HG03196 (cell line): Measurements from ENCODE around the gene IL19.
"Not testable (repeated sequence)": the region's sequence is repeated elsewhere in the genome, so short reads cannot be mapped to it uniquely, and the experiment has no call there.

Experiments
- ATAC-seq: cut with Tn5 transposase; IDR thresholded peaks from one replicate; pipeline ENCODE4 v1.9.1; 2021; ENCODE audit not compliant: unreplicated experiment

Gene IL19

DNA sequence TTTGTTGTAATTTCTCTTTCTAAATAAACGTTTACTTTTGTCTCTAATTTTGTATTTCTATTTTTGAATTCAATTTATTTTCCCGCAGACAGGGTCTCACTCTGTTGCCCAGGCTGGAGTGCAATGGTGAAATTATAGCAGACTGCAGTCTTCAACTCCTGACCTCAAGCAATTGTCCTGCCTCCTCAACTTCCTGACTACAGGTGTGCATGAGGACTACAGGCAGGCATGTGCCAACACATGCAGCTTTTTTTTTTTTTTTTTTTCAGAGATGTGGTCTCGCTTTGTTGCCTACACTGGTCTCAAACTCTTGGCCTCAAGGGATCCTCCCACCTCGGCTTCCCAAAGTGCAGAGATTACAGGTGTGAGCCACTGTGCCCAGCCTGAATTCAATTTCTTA lies 58.2 kb downstream of the IL19 start:
- ATAC-seq, result no peak

DNA sequence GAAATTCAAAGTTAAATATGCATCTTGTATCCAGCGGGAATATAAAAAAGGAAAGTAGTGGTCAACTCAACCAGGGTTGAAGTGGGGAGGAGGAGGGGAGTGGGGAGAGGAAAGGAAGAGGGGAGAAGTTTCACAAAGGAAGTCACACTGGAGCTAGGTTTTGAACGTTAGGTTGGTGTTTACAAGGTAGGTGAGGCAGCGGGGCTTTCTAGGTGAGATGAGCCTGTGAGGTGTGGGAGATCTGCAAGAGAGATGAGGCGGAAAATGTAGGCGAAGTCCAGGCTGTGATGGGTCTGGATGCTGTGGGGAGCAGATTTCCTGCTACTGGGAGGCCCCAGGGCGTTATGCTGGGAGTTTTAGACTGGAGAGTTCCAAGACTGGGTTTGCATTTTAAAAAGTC lies 58.7 kb downstream of the IL19 start:
- no peak for ATAC-seq

DNA sequence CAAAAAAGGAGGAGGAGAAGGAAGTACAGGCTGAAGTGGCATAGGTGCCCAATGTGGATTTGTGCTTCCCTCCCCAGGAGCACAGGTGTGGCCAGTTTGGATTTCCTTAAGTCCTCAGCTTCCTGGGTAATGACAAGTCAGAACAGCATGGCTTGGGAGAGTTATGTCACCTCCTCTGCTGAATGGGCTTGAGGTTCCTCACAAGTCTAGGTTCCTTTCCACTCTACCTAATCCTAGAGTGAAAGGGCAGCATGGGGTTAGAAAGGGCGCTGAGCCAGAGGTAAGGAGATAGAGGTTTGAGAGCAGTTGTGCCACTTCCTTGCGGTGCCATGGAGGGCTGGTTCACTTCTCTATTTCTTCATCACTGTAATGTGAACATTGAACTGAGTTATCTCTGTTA lies 59.3 kb downstream of the IL19 start:
- no peak for ATAC-seq

DNA sequence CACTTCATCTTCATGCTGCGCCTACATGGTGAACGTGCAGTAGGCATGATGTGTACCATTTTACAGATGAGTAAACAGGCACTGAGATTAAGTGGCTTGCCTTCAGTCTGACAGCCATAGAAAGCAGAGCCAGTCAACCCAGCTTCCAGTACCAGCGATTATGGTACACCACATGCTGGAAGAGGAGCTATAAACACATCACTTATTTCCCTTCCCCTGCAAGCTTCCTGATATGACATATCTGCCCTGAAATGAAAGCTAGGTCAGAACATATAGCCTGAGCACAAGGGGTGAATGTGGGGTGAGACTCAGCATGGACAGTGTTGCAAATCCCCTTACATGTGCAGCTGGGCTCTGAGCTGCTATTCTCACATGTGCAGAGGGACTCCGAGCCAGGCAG lies 61.1 kb downstream of the IL19 start:
- ATAC-seq, result no peak

DNA sequence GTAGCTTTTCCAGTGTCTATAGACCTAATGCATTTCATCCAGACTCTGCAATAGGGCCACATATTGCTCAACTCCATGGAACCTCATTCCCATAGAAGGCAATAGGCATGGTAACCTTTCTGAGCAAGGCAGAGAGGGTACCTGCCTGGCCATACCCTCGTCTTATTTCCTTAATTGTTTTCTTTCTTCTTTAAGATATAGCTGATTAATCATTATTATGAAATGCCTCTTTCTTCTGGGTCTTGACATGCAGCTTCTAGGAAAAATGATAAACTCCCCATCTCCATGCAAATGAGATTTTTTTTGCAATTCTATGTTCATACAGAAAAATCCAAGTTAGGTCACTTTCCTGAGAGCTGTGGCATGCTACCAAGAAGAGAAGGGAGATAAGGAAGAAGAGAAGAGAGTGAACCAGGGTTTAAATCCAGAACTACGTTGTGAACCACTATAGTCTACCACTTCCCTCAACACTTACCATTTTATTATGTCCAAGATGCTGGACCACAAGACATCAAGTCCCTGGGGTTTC lies 61.8 kb downstream of the IL19 start:
- ATAC-seq, result no peak

DNA sequence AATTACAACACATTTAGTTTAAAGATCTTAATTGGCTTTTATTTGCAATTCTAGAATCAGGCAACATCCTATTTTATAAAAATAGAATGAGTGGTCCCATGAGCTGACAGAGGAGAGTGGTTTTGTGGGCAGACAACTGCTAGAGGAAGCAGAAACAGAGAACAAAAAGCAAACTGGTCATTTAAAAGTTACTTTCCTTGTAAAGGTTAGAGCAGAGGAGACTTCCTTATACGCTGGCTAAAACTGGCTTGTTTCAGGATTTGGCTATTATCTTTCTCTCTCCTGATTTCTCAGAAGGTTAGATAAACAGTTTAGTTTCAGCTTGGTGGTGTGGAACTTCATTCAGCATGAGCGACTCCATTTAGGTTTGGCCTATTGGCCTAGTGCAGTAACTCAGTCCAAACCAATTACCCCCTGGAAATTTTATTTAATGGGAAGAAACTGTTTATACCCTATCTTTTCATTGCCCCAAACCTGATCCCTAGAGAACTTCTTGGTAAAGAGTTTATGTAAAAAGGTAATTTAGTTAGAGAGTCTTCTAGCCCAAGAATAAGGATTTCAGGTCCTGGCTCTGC lies 62.6 kb downstream of the IL19 start:
- no peak for ATAC-seq

DNA sequence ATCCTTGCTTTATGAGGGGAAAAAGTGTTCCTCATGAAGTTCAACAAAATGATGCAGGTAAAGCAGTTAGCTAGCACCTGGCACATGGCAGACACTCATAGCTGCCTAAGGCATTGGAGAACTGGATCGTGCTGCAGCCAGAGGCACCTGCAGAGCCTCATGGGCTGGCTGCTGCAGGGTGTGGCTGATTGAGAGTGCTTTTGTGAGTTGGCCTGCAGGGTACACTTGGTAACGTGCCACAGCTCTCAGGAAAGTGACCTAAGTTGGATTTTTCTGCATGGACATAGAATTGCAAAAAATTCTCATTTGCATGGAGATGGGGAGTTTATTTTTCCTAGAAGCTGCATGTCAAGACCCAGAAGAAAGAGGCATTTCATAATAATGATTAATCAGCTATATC lies 63.2 kb downstream of the IL19 start:
- ATAC-seq, result no peak

DNA sequence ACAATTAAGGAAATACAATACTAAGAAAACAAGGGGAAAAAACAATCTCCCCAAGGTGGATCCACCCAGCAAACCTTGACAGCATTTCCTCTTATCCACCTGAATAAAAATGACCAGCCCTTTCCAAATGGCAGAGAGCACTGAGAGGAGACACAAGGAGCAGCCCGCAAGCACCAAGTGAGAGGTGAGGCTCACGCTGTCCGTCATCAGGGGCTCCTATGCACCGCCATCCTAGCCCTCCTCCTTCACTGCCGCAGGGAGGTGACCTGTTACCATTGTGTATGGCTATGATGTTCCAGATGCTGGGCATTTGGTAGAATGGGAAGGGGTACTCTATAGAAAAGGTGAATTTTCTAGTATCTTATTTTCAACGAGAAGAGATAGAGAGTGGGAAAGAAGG lies 63.6 kb downstream of the IL19 start:
- no peak for ATAC-seq

DNA sequence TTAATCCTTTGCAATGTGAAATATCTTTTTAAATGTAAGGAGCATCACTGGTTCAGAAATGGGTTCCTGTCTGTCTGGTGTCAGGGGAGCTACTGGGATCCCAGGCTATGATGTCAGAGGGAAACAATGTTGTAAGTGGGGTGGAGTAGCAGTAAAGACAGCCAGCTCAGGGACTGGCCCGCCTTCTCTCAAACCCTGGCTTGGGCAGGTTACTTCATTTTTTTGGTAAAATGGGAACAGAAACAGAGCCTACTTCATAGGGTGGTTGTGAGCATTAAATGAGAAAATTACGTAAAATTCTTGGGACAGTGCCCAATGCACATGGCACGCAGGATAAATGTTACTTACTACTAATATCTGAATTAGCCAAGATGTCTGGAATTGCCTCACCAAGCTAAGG lies 64.1 kb downstream of the IL19 start:
- no peak for ATAC-seq

DNA sequence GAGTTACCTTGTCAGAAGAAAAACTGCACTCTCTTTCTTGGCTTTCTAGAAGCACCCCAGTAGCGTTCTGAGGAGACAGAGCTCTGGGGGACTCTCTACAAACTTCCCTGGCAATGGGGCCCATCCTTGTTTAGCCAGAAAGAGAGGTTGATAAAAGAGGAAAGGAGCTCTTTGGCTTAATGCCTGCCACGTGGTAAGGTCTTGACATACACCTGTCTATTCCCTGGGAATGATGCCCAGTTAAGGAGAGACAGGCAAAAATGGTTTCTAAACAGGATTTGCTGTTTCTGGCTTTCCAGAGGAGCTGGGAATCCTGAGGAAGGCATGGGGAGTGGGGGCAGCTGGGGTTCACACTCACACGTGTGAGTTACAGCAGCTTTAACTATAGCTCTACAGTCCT lies 64.6 kb downstream of the IL19 start:
- ATAC-seq, result no peak

DNA sequence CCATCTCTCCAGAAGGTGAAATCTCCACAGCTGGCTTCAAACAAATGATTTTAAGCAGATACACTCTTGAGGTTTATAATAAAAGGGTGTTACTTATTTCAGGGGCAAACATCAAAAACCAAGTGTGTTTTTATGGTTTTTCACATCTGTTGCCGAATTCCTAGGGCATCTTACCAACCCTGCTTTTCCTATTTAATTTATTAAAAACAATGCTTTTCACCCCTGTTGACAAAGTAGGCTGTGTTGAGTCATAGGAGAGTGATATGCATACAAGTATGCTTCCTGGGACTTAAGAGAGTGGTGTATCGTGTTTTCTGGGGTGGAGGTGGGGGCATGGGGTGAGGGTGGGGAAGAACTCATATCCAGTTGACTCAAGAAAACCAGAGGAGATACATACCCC lies 65.5 kb downstream of the IL19 start:
- no peak for ATAC-seq

DNA sequence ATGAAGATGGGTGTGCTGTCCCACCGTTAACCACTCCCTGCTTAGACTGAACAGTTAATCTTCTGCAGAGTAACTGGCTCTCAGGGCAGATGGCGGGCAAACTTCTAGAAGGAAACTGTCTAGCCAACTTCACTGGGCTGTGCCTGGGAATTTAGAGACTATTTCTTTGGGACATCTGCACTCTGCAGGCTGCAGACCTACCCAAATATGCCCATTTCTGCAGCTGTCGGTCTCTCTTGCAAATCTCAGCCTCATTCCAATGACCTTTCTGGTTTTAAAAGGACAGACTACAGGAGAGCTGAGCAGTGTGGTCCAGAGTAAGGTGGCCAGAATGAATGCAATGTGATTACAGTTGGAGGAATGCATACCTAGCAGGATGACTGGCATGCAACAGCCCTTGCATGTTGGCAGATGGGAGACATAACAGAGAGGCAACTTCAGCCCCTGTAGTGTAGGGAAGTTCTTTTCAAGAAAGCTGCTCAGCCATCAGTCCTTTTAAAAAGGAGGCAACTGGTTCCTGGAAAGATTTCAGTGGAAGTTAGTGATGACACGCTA lies 68.5 kb downstream of the IL19 start:
- no peak for ATAC-seq

DNA sequence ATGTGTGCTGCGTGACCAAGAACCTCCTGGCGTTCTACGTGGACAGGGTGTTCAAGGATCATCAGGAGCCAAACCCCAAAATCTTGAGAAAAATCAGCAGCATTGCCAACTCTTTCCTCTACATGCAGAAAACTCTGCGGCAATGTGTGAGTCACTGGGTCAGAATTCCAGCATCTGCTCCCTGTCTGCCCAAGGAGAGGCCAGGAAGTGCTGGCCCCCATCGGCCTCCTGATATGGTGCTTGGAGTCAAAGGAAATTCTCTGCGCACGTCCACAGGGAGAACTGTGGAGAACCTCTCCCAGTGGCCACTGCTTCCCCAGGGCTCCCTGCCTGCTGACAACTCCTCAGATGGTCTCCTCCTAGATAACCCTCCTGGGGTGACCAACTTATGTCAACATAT lies 69.3 kb downstream of the IL19 start:
- no peak for ATAC-seq

DNA sequence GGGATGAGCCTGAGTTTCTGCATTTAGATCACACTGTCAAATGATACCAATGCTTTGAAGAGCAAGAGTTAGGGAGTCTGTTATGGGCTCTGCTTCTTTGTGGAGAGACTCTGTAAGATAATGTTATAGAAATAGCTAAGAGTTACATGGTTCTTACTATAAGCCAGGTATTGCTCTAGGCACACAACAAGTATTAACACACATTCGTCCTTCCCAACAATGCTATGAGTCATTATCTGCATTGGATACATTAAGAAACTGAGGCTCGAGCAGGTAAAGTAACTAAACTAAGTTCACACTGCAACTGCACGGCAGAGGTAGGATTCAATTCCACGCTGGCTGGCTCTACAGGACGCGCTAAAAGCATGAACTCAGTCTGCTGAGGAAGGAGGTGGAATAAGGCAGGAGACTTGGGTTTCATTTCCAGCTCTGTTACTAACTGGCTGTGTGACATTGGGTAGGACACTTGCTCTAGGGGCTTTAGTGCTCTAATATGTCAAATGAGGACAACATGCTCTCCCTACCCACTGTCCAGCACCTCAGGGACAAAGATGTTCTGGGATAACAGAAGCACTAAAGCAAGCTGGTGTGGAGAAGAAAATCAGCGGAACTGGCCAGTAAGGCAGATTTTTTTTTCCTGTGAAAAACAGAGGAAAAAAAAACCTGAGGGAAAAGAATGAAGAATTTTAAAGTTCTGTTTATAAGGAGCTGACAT lies 71.2 kb downstream of the IL19 start:
- ATAC-seq, result no peak

DNA sequence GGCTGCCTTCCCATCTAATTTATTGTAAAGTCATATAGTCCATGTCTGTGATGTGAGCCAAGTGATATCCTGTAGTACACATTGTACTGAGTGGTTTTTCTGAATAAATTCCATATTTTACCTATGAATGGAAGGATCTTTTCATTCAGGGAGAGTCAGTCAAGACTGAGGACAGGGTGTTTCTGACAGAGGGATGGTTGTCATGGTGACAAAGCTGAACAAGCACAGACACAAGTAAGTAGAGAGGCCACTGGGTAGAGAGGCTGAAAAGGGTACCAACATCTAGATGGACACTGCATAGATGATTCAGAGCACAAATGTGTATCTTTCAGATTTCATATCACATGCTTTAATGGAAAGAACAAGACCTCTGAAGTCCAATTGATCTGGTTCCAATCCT lies 72.3 kb downstream of the IL19 start:
- ATAC-seq, result no peak

DNA sequence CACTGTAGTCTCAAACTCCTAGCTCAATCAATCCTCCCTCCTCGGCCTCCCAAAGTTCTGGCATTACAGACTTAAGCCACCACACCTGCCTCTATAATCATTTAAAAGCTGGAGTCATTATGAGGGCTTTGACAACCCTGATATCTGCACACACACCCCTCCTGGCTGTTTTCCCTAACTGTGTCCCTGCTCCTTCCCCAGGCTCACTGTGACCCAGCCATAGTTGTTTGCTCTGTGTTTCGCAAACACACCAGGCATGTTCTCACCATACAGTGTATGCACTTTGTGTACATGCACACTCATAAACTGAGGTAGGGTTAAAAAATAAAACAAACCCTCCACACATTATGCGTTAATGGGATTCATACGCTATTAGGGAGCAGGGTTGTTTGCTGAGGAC lies 73.1 kb downstream of the IL19 start:
- no peak for ATAC-seq

DNA sequence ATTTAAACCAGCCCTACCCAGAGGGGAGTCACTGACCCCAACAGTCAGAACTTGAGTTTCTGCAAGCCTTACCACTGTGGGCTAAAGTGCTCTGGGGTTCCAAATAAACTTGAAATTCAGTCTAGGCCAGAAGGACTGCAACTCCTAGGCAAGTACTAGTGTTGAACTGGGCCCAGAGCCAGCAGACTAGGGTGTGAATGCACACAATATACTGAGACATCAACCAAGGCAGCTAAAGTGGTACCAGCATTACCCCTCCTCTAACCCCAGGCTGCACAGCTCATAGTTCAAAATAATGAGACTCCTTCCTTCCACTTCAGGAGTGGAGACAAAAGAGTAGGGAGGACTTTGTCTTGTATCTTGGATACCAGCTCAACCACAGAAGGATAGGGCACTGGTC lies 75.9 kb downstream of the IL19 start:
- ATAC-seq, result no peak

DNA sequence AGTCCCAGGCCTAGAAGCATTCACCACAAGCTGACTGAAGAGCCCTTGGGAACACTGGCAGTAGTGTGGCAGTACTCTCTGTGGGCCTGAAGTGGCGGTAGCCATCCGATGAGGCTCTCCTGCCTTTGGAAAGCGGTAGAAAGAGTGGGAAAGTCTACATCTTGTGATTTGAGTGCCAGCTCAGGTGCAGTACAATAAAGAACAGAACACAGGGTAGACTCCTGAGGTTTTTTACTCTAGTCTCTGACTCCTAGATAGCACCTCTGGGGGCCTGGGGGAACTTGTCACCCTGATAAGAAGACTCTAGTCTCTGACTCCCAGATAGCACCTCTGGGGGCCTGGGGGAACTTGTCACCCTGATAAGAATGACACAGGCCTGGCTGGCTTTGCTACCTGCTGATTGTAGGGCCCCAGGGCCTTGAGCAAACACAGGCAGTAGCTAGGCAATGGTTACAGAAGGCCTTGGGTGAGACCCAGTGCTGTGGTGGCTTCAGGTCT lies 76.8 kb downstream of the IL19 start:
- ATAC-seq, result no peak

DNA sequence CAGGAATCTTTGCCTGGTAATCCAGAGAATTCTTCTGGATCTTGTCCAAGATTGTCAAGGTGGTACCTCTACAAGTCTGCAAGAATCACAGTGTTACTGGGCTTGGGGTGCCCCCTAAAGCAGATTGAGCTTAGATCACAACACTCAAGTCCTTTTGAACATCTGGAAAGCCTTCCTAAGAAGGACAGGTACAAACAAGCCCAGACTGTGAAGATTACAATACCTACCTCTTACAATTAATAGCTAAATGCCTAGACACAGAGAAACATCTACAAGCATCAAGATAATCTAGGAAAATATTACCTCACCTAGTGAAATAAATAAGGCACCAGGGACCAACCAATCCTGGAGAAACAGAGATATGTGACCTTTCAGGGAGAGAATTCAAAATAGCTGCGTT lies 77.4 kb downstream of the IL19 start:
- ATAC-seq, result no peak

DNA sequence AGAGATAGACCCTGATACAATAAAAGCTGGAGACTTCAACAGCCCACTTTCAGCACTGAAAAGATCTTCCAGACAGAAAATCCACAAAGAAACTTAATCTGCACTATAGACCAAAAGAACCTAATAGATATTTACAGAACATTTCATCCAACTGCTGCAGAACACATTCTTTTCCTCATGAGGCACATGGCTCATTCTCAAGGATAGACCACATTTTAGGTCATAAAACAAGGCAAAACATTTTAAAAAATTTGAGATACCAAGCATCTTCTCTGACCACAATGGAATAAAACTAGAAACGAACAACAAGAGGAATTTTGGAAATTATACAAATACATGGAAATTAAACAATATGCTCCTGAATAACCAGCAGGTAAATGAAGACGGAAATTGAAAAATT lies 79.8 kb downstream of the IL19 start:
- no peak for ATAC-seq

DNA sequence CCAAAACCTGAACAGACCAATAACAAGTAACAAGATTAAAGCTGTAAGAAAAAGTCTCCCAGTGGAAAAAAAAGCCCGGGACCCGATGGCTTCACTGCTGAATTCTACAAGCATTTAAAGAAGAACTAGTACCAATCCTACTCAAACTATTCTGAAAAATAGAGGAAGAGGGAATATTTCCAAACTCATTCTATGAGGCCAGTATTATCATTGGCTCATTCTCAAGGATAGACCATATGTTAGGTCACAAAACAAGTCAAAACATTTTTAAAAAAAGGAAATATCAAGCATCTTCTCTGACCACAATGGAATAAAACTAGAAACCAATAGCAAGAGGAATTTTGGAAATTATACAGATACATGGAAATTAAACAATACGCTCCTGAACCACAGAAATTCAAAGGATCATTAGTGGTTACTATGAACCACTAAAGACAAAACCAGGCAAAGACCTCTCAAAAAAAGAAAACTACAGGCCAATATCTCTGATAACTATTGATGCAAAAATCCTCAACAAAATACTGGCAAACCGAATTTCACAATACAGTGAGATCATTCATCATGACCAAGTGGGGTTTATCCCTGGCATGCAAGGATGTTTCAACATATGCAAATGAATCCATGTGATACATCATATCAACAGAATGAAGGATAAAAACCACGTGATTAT lies 80.9 kb downstream of the IL19 start:
- ATAC-seq, result no peak

DNA sequence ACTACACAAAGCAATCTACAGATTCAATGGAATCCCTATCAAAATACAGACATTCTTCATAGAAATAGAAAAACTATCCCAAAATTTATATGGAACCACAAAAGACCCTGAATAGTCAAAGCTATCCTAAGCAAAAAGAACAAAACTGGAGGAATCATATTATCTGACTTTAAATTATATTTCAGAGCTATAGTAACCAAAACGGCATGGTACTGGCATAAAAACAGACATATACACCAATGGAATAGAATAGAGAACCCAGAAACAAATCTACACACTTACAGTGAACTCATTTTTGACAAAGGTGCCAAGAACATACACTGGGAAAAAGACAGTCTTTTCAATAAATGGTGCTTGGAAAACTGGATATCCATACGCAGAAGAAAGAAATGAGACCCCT lies 82.1 kb downstream of the IL19 start:
- not testable (repeated sequence) for ATAC-seq
